Eye (tissue), 1 donor: ENCODE measurements around the gene SP6.

ENCODE experiments used
- DNase-seq: peaks from one replicate; pipeline ENCODE4 v3.0.0-alpha.2; 2015

The SP6 gene

GRCh38 chr17:47850692-47851573 is at the start of gene SP6:
Gene SP6 (minus strand): TSS chr17:47851163. CDS start chr17:47848429, 2,734 bp downstream.
- DNase-seq = peak; percentile 75

- DNase-seq = no peak
Measured at GRCh38 chr17:47899643-47900042, 48.7 kb upstream of the SP6 start.

DNA sequence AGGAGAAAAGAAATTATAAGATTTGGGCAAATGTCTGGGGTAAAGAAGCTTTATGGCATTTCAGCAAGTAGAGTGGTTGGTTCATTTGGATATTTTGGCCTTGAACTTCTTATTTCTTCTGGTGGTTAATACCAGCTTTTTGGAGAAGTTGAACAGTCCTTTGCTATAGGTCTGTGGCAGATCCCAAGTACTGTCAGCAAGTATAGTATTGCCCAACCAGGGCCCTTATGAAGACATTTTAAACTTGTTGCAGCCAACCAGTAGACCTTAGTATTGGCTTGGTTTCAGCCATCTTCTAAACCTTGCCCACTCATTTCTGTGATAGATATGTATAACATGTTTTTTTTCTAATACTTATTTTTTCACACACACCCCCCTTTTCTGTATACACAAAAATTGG is 47.3 kb upstream of the SP6 start:
- DNase-seq = no peak

DNA sequence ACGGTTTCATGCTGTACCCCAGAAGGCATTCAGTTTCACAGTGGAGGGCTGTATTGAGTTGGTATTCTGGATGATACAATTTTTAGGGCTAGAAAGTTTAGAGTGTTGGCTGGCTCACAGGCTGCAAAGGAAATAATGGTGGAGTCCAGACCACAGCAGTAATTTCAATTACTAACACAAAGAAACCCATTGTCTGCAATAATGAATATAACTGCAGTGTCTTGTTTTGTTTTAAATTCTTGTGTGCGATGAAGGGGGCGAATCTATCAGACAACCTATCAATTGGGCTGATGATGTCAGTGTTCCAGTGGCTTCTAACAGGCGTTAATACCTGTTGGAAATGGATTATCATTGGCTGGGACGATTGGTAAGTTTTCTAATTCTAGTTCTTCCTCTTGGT is 46.6 kb upstream of the SP6 start:
- no peak for DNase-seq

GRCh38 chr17:47896672-47897490 is 45.9 kb upstream of the SP6 start:
- DNase-seq = no peak

DNA sequence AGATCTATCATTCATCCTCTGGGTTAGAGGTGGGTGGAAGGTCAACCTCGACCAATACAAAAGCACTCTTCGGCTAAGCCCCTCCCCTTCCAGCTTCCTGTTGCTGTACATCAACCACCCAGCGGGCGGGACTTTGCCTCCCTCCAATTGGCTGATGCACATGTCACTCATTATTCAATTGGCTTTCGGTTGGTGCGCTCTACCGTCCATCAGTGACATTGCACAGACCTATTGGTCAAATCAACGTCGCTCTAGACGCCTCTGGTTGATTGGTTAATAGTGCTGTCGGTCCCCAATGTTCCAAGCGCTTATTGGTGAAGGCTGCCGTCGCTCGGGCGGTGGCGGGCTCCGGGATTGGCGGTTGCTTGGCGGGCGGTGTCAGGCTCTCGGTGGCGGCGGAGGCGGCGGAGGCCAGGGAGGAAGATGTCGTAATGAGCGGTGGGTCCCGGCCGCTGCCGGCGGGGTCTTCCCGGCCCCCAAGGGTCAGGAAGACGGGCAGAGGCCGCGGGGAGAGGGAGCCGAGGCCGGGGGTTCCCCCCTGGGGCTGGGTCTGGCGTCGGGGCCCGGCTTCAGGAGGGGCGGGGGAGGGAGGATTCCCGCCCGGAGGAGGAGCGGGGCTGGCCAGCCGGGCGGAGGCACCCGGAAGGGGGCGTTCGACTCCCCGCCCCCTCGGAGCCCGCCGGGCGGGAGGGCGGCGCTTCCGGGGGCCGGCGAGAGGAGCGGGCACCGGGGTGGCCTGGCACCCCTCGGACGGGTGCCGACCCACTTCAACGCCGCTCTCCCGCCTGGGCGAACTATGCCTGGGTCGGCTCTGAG is 45.1 kb upstream of the SP6 start, which contains the start of gene SP2:
Gene SP2, plus strand, starts transcription at position 381 of the 816 bp plus-strand sequence. Its CDS starts 51 bp downstream, at position 432.
- DNase-seq = peak; percentile 100

DNA sequence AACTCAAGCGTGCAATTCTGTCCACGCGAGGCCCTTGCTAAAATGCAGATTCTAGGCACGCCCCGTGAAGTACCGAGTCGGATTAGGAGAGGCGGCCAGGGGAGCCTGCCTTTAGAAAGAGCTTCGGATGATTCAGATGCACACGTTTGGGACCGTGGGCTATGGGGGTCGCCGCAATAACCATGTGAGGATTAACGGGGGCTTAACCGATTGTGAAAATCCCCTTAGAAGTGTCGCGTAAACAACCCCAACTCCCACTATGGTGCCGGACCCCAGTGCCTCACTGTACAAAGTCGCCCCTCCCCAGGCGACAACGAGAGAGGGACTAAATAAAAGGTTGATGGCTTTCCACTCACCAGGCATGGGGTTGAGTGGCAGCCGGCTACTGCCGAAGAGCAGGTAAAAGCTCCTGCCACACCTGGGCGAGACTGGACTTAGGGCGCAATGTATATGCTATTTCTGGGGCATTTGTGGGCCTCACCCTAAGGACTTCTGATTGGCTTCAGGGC is 44.4 kb upstream of the SP6 start:
- DNase-seq = no peak

DNA sequence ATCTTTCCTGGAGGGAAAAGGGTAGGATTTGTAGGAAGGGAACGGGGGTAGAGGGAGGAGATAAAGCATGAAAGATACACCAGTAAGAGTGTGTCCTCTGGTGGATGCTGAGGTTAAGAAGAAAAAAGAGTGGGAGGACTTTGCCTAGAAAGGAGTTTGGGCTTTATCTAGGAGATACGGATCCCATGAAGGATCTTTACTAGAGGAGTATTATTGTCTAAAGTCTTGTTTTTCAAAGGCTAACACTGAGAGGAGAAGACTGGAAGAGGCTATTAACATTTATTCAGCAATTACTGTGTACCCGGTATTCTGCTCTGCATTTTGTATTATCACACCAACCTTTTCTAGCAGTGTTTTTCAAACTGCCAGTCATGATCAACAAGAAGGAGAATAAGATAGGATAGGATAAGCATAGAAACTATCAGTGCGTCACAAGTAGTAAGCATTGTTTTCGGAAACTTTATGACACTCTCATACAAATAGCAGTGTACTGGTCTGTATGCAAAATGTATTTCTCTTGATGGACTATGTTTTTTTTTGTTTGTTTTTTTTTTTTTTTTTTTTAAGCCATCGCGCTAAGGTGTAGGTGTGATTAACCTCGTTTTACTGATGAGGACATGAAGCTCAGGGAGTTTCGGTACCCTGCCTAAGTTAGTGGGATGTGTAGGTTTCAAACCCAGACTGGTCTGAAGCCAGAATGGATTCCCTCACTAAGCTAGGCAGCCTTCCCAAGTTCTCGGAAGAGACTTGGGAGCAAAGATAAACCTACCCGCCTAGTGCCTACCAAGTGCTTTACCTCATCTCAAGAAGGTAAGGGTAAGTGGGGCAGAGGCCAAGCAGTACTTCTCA is 43.8 kb upstream of the SP6 start:
- DNase-seq = no peak

DNA sequence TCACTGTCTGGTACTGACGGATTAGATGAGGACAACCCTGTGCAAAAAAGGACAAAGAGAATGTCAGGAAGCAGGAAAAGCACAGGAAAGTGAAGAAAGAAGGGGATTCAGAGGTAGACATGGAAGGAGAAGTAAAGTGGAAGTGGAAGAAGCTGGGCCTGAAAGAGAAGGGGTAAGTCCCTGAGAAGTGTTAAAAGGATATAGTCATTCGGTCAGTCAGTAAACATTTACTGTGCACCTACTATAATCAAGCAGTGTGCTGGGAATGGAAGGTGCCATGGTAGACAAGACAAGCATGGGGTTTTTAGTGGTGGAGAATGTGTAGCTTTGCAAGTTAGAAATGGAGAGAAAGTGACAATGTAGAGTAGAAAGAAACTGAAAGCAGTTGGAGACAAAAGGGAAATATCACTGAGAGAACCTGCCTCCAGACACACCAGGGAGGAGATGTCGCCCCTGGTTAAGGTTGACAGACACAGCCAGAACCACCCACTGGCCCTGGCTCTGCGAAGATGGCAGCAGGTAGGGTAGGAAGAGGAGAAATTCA is 40.7 kb upstream of the SP6 start:
- DNase-seq = no peak

DNA sequence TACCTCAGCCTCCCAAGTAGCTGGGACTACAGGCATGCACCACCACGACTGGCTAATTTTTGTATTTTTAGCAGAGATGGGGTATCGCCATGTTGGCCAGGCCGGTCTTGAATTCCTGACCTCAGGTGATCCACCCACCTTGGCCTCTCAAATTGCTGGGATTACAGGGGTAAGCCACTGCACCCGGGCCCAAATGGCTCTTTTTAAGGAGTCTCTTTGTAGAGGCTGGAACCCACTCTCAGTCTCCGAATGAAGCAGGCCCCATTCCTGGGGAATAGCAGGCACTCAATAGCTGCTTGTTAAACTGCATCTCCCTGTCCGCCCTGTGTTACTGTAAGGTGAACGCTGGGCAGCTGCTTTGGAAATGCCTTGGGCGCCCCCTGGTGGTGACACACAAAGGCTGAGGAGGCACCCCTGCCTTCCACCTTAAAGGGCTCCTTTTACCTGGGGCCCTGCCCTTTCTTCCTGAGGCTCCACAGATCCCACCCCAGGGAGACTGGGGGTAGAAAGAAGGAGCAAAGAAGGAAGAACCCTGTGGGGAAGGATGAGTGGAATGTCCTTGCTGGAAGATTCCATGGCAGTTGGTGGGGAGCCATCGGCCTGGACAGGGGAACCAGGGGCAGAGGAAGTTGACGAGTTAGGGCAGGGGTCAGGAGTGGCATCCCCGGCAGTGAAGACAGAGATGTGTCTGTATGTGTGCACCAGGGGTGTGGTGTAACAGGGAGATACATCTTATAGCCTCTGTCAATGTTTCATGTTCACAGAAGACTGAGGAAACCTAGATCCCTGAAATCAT is 39.0 kb upstream of the SP6 start:
- peak; percentile 93 for DNase-seq

GRCh38 chr17:47888293-47888692 is 37.3 kb upstream of the SP6 start:
- no peak for DNase-seq

GRCh38 chr17:47884905-47885730 is 34.2 kb upstream of the SP6 start:
- no peak for DNase-seq

- no peak for DNase-seq
Measured at GRCh38 chr17:47884427-47884740, 33.4 kb upstream of the SP6 start.

- DNase-seq = no peak
Measured at GRCh38 chr17:47883589-47884426, 32.8 kb upstream of the SP6 start.

DNA sequence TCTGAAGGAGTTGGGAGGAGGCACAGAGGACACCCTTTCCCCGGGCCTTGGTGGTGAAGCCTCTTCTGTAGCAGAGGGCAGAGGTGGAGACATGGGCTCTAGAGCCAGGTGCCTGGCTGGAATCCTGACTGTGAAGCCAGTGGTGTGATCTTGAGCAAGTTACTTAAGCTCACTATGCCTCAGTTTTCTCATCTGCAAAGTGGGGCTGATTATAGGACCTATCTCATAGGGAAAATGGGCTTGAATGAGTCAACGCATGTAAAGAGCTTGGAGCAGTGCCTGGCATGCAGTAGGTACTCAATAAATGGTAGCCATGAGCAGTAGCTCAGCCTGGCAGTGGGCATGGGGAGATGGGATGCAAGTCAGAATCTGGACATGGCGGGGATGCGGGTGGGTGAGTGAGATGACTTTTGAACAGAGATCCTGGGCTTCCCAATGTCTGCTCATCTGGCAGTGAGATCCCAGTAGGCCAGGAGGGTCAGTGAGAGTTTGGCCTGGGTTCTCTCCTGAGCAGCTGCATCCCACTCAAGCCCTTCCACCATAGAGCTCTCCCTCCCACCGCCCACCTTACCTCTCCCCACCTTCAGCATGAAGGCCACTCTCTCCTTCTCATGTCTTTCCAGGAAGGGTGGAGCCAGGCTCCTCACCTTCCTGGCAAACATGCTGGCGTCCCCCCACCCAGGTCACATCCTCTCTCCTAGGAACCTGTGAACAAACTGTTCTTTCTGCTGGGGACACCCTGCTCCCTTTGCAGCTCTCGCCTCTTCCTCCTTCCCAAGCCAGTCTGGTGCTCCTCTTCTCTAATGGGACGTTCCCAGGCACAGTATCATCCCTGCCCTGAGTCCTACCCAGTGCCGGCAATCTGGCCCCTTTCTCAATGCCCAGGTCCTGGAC is 32.0 kb upstream of the SP6 start:
- DNase-seq = no peak

DNA sequence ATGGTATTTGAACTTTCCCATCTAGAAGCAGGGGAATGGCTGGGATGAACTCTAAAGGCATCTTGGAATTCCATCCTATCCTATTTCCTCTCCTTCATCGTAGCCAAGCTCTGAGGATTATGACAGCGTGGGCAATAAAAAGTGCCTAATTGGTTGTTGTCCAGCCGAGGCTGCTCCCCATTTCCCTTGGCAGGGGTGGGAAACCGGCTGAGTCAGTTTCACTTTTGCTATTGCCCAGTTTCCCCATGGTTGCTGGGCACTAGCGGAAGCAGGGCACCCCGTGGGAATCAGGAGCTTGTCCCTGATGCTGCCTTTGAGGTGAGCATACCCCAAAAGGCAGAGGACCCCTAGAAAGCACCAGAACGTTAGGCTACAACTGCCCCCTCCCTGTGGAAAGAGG is 31.3 kb upstream of the SP6 start:
- no peak for DNase-seq

DNA sequence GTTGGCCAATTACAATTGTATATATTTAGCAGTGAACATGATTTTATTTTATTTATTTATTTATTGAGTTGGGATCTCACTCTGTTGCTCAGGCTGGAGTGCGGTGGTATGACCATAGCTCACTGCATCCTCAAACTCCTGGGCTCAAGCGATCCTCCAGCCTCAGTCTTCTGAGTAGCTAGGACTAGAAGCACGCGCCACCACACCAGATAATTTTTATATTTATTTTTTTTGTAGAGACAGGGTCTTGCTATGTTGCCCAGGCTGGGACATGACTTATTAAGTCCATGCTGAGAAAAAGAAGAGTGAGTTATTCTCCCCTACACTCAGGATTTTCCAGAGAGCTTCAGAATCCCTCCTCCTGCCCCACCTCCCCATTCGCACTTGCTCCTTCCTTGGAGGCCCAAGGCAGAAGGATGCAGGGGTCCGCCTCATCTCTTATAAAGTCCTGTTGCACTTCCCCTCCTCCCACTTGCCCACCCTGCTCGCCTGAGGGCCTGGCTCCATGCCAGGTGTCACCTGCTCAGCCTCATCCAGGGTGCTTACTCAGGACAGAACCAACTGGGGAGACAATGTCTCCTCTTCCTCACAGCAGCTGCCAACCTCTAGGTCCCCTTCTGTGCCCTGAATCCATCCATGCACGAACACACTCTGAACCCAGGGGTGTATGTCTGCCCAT is 29.0 kb upstream of the SP6 start:
- DNase-seq = no peak
